GM19193 (cell line): ENCODE data around the gene EIF2S2.

ENCODE experiments used
- POLR2A ChIP-seq: IDR thresholded peaks from 4 replicates; pipeline ENCODE4 v1.6.1; 2011; ENCODE audit not compliant: insufficient read depth, insufficient read length; ENCODE audit errors: extremely low read depth

EIF2S2 gene

DNA sequence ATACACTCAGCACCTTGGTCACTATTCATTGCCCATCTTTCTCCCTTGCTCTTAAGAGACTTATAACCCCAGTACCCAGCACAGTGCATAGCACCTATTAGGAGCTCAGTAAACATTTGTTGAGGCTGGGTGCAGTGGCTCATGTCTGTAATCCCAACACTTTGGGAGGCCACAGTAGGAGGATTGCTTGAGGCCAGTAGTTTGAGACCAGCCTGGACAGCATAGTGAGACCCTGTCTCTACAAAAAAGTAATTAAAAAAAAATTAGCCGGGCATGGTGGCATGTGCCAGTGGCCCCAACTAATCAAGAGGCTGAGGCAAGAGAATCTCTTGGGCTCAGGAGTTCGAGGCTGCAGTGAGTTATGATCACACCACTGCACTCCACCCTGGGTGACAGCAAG is 8.2 kb upstream of the EIF2S2 start:
- no peak for TF ChIP-seq POLR2A

DNA sequence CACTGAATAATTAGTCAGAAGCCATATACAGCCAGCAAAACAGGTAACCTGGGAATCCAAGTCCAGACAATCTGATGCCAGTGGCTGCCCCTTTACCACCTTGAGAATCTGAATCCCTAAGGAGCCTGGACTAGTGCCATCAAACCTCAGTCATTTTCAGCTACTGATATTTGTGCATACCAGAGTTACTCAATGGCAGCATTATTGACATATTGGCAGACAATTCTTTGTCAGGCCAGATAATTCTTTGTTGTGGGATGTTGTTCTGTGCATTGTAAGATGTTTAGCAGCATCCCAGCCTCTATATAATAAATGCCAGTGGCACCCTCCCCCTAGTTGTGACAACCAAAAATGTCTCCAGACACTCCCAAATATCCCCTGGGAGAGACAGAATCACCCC is 3.2 kb upstream of the EIF2S2 start:
- TF ChIP-seq POLR2A = no peak

DNA sequence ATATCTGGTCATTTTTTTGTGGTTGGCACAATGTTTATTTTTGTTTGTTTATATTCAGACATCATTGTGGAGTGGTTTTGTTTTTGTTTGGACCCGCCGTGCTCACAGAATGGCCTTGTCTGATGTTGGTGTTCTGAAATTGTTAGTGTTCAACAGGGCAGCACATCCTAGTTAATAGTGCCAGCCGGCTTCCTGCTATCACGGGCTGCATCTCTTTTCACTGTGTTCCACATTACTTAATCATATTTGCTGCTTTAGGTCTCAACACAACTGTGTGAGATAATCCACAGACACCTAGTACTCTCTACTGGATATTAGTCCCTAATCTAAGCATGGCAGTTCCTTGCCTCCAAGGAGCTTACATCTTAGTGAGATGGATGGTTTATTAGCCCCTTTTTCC is 2.8 kb upstream of the EIF2S2 start:
- no peak for TF ChIP-seq POLR2A

DNA sequence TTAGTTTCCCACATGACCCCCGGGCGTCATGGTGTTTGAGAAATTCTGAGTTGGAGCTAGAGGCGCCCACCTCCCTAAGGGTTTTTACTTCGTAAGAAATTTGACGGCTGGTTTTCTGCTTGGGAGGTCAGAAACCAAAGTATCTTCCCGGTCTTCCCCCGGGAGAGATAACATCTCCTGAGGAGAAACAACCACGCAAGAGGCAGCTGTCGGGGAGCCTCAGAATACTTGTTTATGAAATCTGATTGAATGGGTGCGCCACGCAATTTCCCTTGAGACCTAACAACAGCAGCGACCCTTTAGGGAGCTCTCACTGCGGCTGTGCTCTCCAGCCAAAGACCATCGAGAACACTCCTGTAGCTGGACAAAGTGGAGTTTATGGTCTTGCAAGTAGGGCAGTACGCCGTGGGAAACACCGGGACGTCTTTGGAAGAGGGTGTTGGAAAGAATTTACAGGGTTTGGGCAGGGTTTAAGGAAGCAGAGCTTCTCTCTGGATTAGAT is 608 bp upstream of the EIF2S2 start:
- no peak for TF ChIP-seq POLR2A

GRCh38 chr20:34110745-34111641 is 1.1 kb downstream of the EIF2S2 start:
- no peak for TF ChIP-seq POLR2A

GRCh38 chr20:34110025-34110744 is 1.9 kb downstream of the EIF2S2 start:
- no peak for TF ChIP-seq POLR2A

GRCh38 chr20:34109442-34109841 is 2.6 kb downstream of the EIF2S2 start:
- no peak for TF ChIP-seq POLR2A

GRCh38 chr20:34108616-34109174 is 3.3 kb downstream of the EIF2S2 start:
- no peak for TF ChIP-seq POLR2A

GRCh38 chr20:34105978-34106675 is 5.9 kb downstream of the EIF2S2 start:
- no peak for TF ChIP-seq POLR2A

DNA sequence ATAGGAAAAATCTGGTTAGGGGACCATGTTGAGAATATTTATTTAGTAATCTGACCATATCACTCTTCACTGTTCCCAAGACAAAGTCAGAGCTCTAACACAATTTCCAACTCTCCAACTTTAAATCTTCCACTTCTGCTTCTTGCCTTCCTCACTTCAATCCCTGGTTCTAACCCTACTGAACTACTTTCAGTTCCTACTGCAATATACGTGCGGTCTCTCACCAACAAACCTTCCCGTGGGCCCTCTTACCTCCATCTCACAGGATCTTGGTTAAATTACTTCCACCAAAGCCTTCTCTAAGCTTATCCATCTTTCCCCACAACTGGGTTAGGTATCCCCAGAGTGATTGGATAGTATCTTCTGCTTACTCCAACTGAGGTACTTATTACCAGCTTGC is 8.0 kb downstream of the EIF2S2 start:
- no peak for TF ChIP-seq POLR2A

GRCh38 chr20:34102342-34102741 is 9.7 kb downstream of the EIF2S2 start:
- TF ChIP-seq POLR2A = no peak

DNA sequence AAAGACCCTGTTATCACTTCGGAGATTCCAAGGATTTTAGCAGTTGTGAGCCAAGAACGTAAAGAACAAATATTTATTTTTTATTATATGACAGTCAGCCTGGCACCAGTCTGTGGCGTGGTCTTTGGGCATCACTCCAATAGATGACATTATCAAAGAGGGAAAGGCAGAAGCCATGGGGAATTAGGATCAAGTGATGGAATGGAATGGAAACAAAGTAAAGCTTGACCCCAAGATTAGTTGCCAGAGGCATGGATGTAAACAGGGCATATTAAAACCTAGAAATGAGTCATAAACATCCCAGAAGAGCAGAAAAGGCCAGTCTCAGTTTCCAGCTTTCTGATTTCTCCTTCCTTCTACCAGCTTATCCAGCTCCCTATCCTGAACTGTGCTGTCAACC is 11.5 kb downstream of the EIF2S2 start:
- TF ChIP-seq POLR2A = no peak

DNA sequence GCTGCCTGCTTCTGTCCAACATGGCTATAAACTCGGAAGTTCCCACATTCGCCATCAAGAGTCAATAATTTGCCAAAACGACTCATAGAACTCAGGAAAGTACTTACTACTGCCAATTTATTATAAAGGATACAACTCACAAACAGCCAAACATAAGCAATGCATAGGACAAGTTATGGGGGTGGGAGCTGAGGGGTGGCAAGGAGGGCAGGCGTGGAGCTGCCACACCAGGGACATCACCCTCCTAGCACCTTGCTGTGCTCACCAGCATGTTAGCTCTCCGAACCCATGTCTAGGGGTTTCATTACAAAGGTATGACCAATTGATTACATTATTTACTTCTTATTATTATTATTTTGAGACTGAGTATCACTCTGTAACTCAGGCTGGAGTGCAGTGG is 12.4 kb downstream of the EIF2S2 start:
- TF ChIP-seq POLR2A = no peak

GRCh38 chr20:34098570-34098969 is 13.5 kb downstream of the EIF2S2 start:
- no peak for TF ChIP-seq POLR2A

- no peak for TF ChIP-seq POLR2A
Measured at GRCh38 chr20:34096699-34097444, 15.2 kb downstream of the EIF2S2 start.

DNA sequence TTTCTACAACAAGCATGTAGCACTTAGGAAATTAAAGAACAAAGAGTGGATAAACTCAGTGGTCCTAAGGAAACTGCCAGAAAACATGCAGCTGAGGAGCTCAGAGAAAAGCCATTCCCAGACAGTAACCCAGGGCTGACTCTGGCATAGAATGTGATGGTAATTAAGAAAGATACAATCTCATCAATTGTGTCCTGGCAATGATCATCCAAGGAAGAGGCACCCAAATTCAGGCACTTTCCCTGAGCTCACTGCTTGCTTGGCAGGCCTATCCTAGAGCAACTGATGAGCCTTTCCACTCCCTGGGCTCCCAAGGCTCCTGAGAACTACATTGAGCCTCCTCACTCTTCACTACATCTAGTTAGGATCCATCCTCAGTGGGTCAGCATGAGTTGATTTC is 16.2 kb downstream of the EIF2S2 start:
- no peak for TF ChIP-seq POLR2A
